Muscle of arm (tissue), 12 donors: Measurements from ENCODE around the gene OGFR. TPM values are rescaled to one million over a fixed set of nuclear protein-coding genes. Genes with fewer than 3 reads are reported as not detected.

Experiments
- DNase-seq: peaks from one replicate; pipeline ENCODE4 v3.0.0-alpha.2; 2013
- polyA plus RNA-seq, 12 donors: library from polyadenylated mRNA; unstranded; fragments of 120-200 nt; gene quantifications; one replicate each; pipeline ENCODE4 v1.2.1, GENCODE V29; 2013; ENCODE audit not compliant: insufficient read length in 12 of 12

The OGFR gene
- polyA plus RNA-seq, 12 donors, result 12.0 to 27.2 (median 14.5) TPM; not detected in 1

GRCh38 chr20:62824476-62825332 is 20.1 kb downstream of the OGFR start:
- no peak for DNase-seq

- DNase-seq, result no peak
Observed at GRCh38 chr20:62825333-62825985, 20.8 kb downstream of the OGFR start.

- no peak for DNase-seq
Observed at GRCh38 chr20:62825986-62826645, 21.5 kb downstream of the OGFR start.

- no peak for DNase-seq
Observed at GRCh38 chr20:62826646-62827310, 22.1 kb downstream of the OGFR start.

GRCh38 chr20:62827311-62828038 is 22.8 kb downstream of the OGFR start:
- no peak for DNase-seq

GRCh38 chr20:62828051-62828450 is 23.4 kb downstream of the OGFR start:
- no peak for DNase-seq

- no peak for DNase-seq
Observed at GRCh38 chr20:62828511-62829230, 24.0 kb downstream of the OGFR start.

- DNase-seq, result no peak
Observed at GRCh38 chr20:62829231-62830230, 24.9 kb downstream of the OGFR start.

GRCh38 chr20:62830251-62830650 is 25.6 kb downstream of the OGFR start:
- no peak for DNase-seq

GRCh38 chr20:62830821-62831220 is 26.2 kb downstream of the OGFR start:
- DNase-seq, result no peak

GRCh38 chr20:62831361-62831788 is 26.7 kb downstream of the OGFR start:
- no peak for DNase-seq

- no peak for DNase-seq
Observed at GRCh38 chr20:62831854-62832211, 27.2 kb downstream of the OGFR start.

GRCh38 chr20:62832212-62832922 is 27.7 kb downstream of the OGFR start:
- DNase-seq, result no peak

- DNase-seq, result no peak
Observed at GRCh38 chr20:62832951-62833391, 28.3 kb downstream of the OGFR start.

GRCh38 chr20:62834967-62835730 is 30.5 kb downstream of the OGFR start:
- DNase-seq, result no peak

- DNase-seq, result peak; percentile 59
Observed at GRCh38 chr20:62835931-62836861, 31.6 kb downstream of the OGFR start.
